Central memory CD4-positive, alpha-beta T cell (primary cell): ENCODE results near the gene TLR4.

ENCODE experiments used
- DNase-seq: peaks from one replicate; pipeline ENCODE4 v3.0.0; 2022

The TLR4 gene

DNA sequence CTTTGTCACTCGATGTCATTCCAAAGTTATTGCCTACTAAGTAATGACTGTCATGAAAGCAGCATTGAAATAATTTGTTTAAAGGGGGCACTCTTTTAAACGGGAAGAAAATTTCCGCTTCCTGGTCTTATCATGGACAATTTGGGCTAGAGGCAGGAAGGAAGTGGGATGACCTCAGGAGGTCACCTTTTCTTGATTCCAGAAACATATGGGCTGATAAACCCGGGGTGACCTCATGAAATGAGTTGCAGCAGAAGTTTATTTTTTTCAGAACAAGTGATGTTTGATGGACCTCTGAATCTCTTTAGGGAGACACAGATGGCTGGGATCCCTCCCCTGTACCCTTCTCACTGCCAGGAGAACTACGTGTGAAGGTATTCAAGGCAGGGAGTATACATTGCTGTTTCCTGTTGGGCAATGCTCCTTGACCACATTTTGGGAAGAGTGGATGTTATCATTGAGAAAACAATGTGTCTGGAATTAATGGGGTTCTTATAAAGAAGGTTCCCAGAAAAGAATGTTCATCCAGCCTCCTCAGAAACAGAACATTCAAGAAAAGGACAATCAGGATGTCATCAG is 11.3 kb downstream of the TLR4 start:
- DNase-seq, result no peak

DNA sequence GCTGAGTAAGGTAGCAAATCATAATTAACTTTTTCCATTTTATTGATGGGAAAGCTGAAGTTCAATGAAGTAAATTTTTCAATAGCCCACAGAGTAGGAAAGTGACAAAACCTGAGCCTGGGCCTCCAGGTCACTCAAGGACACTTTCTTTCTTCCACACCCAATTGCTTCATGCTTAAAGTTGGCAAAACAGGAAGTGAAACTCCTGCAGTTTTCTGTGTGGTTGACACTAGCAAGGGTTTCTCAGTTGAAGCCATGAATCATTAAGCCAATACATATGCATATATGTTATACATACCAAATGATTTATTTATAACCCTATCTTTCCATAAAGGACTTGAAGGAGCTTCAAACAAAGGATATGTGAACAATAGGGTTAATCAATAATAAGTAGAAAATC is 13.9 kb downstream of the TLR4 start:
- DNase-seq, result no peak

DNA sequence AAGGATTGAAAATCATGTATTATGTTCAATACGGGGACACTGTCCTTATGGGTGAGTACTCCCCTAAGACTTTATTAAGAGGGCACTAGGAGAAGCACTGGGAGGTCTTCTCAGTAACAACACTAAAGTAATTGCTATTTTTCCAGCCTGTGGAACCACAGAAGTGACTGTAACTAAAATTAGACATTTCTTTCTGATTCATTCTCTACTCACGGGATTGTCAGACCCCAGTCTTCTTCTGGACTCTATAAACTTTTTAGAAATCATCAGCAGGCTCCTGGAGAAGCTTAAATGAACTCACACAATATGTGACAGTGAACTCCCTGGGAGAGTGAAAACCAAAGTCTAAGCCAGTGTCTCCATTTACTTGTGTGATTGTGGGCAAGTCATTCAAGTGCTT is 14.5 kb downstream of the TLR4 start:
- no peak for DNase-seq

DNA sequence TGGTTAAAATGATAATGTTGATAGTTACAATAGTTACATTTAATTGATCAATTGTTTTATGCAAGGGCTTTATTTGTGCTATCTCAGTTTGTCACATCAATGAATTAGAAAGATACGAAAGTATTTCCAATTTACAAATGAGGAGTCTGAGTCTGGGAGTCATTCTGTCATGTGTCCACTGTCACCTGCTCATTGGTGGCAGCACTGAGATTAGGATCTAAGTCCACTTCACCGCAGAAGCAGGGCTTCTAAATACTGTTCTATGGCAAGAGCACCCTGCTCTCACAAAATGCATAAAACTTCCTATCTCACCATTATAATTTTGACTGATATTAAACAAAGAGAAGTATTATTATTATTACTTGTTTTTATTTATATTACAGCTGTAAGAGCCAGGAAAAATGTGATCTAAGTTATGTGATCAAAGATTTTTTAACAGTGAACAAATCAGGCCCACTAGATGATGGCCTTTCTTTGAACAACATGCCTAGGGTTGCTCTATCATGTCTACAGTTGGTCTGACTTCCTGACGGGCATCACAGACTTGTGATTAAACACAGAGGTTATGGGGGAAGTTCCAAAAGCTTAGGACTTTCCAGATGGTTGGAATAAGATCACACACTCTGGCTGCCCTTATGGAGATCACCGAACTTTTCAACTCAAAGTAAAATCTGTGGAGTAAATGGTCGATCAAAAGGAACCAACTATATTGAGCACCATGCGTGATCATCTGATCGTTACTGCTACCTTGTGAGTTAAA is 15.1 kb downstream of the TLR4 start:
- DNase-seq, result no peak

DNA sequence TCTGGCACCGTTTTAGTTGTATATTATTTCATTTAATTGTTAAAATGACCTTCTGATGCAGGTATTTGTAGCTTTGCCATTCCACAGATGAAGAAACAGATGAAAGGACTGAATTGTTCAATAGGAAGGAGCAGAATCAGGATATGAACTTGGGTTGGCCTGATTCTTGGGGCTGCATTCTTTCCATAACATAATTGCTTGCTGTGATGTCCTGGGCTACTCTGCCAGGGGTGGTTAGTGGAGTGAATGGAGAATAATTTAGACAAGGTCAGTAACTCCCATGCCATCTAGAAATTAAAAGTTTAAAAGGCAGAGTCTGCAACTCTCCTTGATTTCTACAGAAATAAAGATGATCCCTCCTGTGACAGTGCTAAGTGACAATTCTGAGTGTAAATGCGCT is 15.9 kb downstream of the TLR4 start:
- no peak for DNase-seq

DNA sequence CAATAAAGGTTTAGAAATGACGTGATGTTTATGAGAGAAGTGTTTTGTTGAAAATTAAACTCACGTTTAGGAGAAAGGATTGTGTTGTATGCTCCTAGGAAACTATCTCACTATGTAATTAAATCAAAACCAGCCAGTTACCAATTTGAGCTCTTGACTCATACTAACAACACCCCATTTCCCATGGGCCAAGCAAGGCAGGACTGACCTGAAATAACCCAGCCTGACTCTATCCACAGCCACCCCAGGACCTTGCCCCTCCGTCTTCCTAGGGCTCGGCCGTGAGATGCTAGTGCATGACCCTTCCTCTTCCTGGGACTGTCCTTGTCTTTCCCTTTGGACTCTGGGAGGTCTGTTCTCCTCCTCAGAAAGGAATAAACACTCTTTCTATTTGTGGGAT is 16.4 kb downstream of the TLR4 start:
- DNase-seq, result no peak

DNA sequence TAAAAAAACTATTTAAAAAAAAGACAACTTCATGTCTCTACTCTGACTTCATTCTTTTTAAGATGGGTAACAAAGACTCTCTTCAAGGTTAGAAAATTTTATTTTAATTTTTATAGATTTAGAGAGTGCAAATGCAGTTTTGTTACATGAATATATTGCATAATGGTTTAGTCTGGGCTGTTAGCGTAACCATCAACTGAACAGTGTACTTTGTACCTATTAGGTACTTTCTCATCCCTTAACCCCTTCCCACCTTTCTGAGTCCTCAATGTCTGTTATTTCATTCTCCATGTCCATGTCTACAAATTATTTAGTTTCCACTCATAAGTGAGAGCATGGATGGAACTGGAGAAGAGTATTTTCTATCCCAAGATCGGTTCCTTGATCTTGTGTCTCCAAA is 16.8 kb downstream of the TLR4 start:
- DNase-seq, result no peak

DNA sequence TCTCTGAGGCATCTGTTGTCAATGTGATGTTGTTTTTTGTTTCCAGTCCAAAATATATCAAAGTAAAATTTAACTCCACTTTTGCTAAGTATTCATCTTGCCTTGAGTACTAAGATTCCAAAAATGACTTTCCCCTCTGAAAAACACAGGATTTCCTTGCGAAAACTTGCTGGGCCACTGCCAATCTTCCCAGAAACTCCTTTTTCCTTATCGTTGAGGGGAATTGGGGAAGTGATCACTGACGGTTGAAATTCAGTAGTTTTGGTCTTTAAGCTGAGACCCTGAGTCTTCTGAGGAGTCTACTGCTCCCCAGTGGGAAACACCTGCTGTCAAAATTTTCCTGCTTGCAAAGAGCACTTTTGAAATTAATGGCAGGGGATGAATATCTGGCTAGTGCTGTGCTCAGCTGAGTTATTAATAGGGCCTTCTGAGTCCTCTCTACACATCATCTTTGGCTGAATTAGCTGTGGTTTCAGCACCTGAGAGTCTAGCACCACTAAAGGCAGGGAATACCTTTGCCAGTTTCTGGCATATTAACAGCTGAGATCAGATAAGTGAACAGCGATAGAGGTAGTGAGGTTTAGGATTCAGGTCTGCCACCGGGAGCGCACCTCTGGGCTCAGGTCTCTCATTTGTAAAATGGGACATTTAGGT is 18.0 kb downstream of the TLR4 start:
- no peak for DNase-seq

DNA sequence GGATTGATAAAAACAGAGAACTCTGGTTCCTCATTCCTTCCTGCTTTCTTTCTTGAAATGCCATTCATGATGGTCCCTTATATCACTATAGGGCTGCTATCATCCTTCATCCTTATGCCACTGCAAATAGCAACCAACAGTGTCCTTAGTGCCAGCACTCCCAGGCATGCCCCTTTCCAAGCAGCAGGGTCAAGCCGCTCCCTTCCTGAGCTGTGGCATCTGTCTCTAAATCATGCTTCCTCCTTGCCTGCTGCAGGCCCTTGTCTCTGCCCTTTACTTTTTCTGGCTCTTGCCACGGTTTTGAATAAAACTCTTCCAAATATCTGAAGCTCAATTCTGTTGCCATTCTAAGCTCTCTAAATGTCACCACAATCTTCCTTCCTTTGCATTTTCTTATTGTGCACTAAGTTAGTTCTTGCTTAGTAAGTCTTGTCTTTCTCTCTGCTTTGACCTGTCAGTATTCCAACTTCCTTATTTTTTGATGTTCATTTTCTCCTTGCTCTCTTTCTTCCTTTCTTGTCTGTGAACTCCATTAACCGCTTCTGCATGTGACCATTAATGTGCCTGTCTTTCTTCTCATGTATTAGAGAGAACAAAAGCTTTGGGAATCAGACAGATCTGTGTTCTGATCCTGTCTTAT is 19.9 kb downstream of the TLR4 start:
- no peak for DNase-seq

DNA sequence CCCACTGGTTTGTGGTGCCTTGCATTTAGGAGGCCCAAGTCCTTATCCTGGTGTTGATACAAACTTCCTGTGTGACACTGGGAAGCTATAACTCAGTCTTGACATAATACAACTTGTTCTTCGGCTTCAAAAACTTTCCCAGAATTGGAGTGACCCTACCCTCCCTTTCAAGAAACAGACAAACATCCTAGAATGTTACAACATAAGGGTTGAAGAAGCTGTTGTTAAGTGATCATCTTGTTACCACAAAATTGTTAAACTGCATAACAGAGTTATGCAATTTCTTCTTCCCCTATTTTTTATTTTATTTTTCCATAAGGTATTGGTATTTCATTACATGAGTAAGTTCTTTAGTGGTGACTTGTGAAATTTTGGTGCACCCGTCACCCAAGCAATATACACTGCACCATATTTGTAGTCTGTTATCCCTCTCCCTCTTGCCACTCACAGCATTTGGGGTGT is 21.3 kb downstream of the TLR4 start:
- DNase-seq, result no peak

DNA sequence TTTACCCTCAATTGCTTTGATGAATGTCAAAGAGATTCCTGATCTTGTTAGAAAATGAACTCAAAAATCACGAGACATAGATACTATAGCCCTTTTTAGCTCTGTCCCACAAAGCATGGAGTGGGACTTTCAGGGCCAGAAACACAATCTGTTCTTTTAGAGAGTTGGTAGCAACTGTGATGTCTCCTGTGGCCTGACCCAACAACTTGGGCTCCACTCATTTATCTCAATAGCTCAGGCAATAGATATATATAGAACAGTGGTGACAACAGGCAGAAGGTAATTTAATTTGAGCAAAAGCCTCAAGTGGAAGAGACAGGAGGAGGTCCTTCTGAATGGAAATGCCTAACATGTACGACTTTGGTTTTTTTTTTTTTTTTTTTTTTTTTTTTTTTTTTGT is 25.2 kb downstream of the TLR4 start:
- no peak for DNase-seq

DNA sequence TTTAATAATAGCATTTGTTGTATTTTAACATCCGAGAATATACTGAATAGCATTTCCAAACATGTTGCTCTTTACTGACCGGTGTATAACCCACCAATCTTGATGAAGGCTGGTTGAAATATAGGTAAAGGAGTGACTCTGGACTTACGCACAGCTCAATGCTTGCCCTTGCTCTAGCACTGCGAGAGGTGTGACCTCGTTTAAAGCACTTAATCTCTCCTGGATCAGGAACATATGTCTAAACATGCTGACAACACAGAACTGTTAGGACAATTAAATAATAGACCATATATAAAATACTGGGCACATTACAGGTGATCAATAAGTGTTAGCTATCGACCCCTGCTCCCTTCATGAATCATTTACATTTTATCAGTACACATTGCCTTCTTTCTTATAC is 28.3 kb downstream of the TLR4 start:
- no peak for DNase-seq

DNA sequence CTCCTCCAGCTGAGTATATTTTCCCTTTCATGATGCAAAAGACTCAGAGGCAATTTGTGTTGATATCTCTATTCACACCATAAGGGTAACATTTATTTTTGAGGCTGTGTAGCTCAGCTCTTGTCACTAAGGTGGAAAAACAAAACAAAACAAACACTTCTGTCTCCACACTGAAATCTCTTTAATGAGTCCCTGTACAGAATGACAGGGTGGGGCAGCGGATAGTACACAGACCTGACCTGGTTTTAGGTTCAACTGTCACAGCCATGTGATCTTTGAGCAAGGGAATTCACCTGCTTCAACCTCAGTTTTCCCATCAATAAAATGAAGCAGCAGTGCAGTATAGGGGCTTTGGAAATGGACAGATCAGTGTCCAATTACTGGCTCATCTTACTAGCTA is 29.3 kb downstream of the TLR4 start:
- DNase-seq, result no peak

DNA sequence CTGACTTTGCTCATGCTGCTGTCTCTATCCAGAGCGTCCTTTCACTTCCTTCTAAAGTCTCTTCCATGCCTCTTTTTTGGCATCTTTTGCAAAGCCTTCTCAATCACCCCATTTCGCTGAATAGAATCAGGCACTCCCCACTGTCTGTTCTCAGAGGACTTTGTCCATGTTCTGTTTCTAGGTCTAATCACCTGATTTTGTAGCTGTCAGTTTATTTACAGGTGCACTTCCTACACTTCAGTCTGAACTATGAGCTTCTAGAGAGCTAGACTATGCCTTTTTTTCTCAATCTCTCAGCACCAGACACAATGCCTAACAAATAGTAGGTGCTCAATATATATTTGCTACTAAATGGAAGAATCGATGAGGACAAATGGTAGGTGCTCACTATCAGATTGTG is 29.9 kb downstream of the TLR4 start:
- no peak for DNase-seq

DNA sequence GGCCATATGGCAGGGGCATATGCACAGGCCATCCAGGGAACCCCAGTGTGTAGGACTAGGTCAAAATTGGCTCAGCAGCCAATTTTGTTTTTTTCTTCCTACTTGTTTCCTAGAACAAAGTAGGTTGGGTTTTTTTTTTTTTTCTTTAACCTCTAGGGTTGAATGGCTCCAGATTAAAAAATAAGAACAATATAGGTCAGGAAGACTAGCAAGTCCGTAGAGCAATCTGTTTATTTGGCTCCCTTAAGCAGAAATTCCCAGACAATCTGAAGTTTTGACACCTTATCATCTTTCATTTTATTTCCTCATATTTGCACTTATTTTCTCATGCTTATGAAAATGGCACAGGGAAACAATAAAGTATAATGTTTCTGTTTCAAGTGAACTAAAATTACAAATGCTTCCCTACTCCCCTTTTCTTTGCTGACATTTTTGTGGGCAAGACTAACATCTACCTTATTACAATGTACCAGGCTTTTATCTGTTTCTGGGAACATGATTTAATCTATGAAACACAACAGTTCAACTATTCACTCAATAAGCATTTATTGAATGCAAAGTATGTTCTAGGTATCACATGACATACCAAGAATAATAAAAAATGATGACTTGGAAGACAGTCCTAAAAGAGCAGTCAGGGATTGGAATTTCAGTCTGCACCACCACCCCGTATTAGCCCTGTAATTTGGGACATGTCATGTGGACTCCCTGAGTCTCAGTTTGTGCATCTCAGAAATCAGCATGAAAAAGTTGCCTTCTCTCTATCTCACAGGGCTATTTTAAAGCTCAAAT is 30.5 kb downstream of the TLR4 start:
- no peak for DNase-seq

DNA sequence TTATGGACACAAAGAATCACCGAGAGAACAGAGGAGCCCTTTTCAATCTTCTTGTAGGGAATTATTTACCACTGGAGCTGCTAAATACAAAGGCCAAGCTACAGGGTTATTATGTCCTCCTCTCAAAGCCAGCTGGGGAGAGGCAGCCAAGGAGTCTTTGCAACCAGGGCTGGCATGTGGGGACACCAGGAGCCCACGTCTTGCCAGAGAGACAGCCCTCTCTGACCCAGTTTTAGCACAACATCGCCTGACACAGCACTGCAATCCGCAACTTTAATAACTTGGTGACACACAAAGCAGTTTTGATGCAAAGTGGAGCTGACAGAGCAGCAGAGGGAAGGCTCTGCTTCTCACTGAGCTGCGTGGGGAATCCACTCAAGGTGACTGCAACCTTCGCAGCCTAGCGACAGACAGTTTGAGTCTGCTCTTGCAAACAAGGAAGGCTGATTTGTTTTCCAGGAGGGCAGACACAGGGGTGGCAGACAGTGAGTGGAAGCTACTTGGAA is 33.6 kb downstream of the TLR4 start:
- no peak for DNase-seq

DNA sequence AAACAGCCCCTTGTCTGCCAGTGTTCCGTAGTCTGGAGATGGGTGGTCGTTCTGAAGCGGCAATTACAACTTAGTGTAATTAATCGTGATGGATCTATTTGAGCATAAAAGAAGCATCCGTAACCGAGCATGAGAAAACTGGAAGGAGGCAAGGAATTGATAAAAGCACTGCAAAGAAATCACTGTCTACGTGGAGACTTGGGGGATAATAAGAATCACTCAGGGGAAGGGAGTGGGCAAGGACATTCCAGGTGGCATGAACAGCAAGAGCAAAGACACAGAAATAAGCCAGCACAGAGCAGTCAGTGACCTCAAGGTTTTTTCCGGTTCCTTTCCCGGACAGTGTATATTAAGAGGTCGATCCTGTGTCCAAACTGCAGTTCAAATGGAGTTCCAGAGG is 35.0 kb downstream of the TLR4 start:
- no peak for DNase-seq

DNA sequence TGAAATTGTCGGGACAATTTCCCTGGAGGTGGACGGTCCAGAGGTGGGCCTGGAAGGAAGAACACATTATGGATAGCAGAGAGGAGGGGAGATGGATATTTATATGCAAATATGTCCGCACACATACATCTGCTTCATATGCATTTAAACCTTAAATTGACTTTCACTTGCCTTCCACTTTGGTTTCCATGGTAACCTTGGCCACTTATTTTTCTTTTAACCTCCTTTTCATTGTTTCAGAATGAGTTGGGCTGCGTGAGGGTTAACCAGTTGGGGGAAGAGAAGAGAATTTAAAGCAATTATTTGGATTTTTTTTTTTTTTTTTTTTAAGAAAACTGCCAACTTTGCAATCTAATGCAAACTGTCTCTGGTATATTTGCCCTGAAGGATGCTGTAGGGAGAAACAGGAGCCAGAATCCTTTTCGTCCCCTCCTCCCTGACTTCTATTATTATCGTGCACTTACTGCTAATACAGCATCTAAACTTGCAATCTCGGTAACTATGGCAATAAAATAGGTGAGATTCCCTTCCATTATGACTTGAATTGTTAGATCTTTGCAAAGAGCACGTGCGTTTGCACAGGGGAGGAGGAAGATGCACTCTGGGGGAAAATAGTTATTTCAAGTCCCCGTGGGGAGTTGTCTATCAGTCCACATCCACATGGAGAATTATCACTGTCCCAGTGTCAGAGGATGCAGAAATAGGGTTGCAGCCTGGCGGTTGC is 35.6 kb downstream of the TLR4 start:
- no peak for DNase-seq

DNA sequence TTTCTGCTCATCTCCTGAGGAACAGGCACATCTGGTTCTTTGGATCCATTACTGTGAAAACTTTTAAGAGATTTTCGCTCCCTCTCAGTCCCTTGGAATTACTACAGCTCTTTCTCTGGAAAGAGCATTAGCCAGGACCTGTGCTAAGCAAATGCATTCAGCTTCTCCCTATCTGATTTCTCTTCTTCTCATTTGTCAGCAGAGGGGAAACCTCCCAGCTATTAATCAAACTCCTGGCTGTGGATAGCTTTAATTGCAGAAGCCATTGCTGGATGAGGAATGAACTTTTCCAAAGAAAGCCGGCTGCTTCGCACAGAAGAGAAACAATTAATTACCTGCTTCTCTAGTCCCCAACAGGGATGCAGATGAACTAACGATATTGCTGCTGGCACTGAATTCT is 37.9 kb downstream of the TLR4 start:
- no peak for DNase-seq

DNA sequence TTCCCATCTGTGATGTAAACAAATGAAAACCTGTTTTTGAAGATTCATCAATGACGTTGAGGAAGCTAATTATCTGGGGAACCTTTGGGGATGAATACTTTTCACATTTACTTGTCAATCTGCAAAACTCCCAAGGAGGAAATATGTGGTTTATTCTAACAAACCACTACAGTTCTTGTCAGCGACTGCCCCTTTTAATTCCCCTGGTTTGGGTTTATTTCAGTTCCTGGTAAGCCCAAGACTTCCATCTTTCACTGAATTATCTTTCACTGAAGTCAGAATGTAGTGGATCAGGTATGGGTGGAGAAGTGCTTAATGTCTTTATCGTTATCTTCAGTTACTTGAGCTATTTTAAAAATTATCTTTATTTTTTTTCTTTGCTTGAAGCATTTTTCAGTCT is 40.2 kb downstream of the TLR4 start:
- DNase-seq, result no peak

DNA sequence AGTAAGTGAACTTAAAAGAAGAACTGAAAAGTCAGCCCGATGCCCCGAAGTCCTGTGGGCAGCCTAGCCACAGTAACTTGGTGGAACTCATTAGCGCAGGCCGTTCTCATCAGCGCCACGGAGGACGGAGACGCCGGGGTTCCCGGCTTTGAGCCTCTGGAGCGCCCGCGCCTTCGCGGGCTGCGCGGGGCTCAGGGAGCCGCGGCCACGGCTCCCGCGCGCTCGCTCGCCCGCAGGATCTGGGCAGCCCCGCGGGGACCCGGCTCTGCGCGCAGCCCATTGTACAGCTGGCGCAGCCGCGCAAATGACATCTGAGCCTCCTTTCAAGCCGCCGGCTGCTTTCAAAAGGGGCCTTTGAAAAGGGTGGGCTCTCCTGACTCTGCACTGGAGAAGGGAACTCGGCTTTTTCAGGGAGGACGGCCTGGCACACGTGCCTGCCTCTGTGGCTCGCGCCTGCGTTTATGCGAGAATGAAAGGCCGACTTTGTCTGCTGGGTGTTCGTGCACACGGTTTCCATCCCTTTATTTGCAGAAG is 40.7 kb downstream of the TLR4 start:
- DNase-seq, result no peak

DNA sequence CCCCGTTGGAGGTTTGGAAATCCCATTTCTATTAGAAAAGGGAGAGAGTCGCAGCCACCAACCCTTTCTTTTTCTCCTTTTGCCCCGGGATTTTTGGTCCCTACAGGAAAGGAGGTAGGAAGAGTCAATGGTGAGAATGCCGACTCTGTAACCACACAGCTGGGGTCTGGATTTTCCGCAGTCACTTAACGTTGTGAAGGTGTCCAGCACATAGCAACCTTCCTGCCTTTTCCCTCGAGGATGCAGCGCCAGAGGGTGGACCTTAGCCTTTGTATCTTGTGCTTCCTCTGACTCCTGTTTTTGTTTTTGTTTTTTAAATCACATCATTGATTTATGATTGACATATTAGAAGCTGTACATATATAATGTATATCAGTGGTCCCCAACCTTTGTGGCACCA is 41.4 kb downstream of the TLR4 start:
- no peak for DNase-seq
